NOMO-1 treated with dmso at 0.1 percent for 144 hours (cell line): ENCODE results near the gene HABP2.

Experiments
- DNase-seq: peaks from one replicate; lab custom pipeline; 2025; ENCODE audit not compliant: unreplicated experiment; lab: John Stamatoyannopoulos, UW

HABP2 gene

GRCh38 chr10:113525713-113526112 is 27.1 kb upstream of the HABP2 start:
- no peak for DNase-seq

- DNase-seq, result no peak
These were observed 25.5 kb upstream of the HABP2 start for GRCh38 chr10:113527211-113527906.

- no peak for DNase-seq
These were observed 24.0 kb upstream of the HABP2 start for GRCh38 chr10:113528876-113529275.

GRCh38 chr10:113529575-113529974 is 23.3 kb upstream of the HABP2 start:
- DNase-seq, result no peak

GRCh38 chr10:113530476-113530875 is 22.4 kb upstream of the HABP2 start:
- DNase-seq, result no peak

GRCh38 chr10:113532724-113533123 is 20.1 kb upstream of the HABP2 start:
- no peak for DNase-seq

- no peak for DNase-seq
These were observed 19.1 kb upstream of the HABP2 start for GRCh38 chr10:113533801-113534200.

GRCh38 chr10:113534423-113534822 is 18.4 kb upstream of the HABP2 start:
- DNase-seq, result no peak

- DNase-seq, result no peak
These were observed 15.2 kb upstream of the HABP2 start for GRCh38 chr10:113537672-113538071.

- DNase-seq, result no peak
These were observed 14.7 kb upstream of the HABP2 start for GRCh38 chr10:113538151-113538550.

GRCh38 chr10:113539789-113540188 is 13.1 kb upstream of the HABP2 start:
- DNase-seq, result no peak

- no peak for DNase-seq
These were observed 11.9 kb upstream of the HABP2 start for GRCh38 chr10:113540845-113541548.

GRCh38 chr10:113541549-113541927 is 11.3 kb upstream of the HABP2 start:
- DNase-seq, result no peak

GRCh38 chr10:113543107-113543955 is 9.5 kb upstream of the HABP2 start:
- DNase-seq, result no peak

- no peak for DNase-seq
These were observed 8.5 kb upstream of the HABP2 start for GRCh38 chr10:113544392-113544791.

- no peak for DNase-seq
These were observed 5.4 kb upstream of the HABP2 start for GRCh38 chr10:113547426-113547825.

GRCh38 chr10:113549856-113550255 is 3.0 kb upstream of the HABP2 start:
- DNase-seq, result no peak

GRCh38 chr10:113550365-113550764 is 2.5 kb upstream of the HABP2 start:
- no peak for DNase-seq

- DNase-seq, result no peak
These were observed 839 bp upstream of the HABP2 start for GRCh38 chr10:113552014-113552413.

- DNase-seq, result no peak
These were observed 296 bp downstream of the HABP2 start for GRCh38 chr10:113553149-113553548.

GRCh38 chr10:113554214-113554613 is 1.4 kb downstream of the HABP2 start:
- no peak for DNase-seq

- no peak for DNase-seq
These were observed 2.4 kb downstream of the HABP2 start for GRCh38 chr10:113555245-113555644.
